Right ventricle myocardium superior (tissue), 1 donor: Measurements from ENCODE around the gene DCBLD1. TPM values are rescaled to one million over a fixed set of nuclear protein-coding genes. Genes with fewer than 3 reads are reported as not detected.
"Not testable (repeated sequence)": the region's sequence is repeated elsewhere in the genome, so short reads cannot be mapped to it uniquely, and the experiment has no call there.

Source experiments
- ATAC-seq: fragments of 200-7000 bp; cut with Tn5 transposase; one replicate; pipeline ENCODE4 v1.9.1; 2020; ENCODE audit warnings: mild to moderate bottlenecking; ENCODE audit not compliant: poor library complexity
- DNase-seq: peaks from one replicate; pipeline ENCODE4 v3.0.0-alpha.2; 2020
- intact Hi-C: fragments of 100-400 bp; cut with DNase I; formaldehyde crosslinking; loops from one replicate; pipeline ENCODE4 v1.11.2; 2022
- total RNA-seq: library from RNA; stranded (reverse); fragmentation: NEBNext Ultra II Directional; extraction: Animal tissue kit (Norgen Biotek cat#: 25700); gene quantifications from one replicate; pipeline ENCODE4 v1.2.1, GENCODE V29; 2021
- donor health status: DM: no; HTN: yes; CAD: no; lungs with severe emphysema.

DCBLD1 gene
- total RNA-seq, 1 donor from 2014 or later, result 6.7 TPM

GRCh38 chr6:117514655-117515054 lies 32.2 kb downstream of the DCBLD1 start:
- ATAC-seq (no peak), DNase-seq (no peak)
- intact Hi-C loops, result no loop called here

- intact Hi-C loops, result no loop called here
- DNase-seq (no peak), ATAC-seq (no peak)
Observed at GRCh38 chr6:117515326-117515725, 32.9 kb downstream of the DCBLD1 start.

- ATAC-seq, intact Hi-C loops: not testable (repeated sequence)
Observed at GRCh38 chr6:117517995-117518394, 35.5 kb downstream of the DCBLD1 start.

GRCh38 chr6:117518870-117519269 lies 36.4 kb downstream of the DCBLD1 start:
- intact Hi-C loops, result no loop called here
- ATAC-seq (no peak), DNase-seq (no peak)

More at GRCh38 chr6:117517995-117518394, 35.5 kb downstream of the DCBLD1 start:
- DNase-seq, result not testable (repeated sequence)

GRCh38 chr6:117520603-117521395 lies 38.3 kb downstream of the DCBLD1 start:
- DNase-seq (no peak), ATAC-seq (no peak)
- intact Hi-C loops, result no loop called here

GRCh38 chr6:117521791-117522502 lies 39.5 kb downstream of the DCBLD1 start:
- no peak for ATAC-seq
- intact Hi-C loops, result no loop called here
- DNase-seq, result no peak

- ATAC-seq (no peak), DNase-seq (no peak)
- intact Hi-C loops, result no loop called here
Observed at GRCh38 chr6:117525607-117526006, 43.1 kb downstream of the DCBLD1 start.

DNA sequence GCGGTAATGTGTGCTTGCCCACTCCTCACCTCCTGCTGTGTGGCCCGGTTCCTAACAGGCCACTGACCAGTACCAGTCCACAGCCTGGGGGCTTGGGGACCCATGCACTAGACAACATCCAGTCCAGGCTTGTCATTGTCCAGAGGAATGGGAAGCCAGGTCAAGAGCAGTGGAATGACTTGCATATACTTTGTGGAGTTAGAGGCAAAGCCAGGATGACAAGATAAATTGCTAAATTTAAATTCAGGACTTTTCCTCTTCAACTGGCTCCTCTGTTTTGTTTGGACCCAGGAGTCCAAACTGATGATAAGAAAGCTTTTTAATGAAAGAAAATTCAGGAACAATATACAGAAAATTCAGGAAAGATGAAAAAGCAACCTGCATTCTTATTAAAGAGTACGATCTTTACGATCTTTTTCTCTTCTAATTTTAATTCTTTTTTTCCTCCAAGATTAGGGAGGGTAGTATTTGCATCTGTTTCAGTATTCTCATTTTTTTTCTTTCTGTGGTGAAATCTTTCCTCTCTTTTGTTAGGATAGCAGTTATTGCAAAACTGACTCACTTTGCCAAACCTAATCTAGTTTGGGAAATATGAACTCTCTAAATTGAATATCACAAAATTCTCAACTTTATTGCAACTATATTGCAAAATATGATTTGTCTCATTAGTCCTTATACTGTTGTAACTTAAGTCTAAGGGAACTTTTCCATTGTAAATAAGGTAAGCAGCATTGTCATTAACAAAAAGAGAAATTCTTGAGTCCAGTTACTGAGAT lies 48.2 kb downstream of the DCBLD1 start:
- intact Hi-C loops, result no loop called here
- ATAC-seq, result no peak

GRCh38 chr6:117531346-117531745 lies 48.9 kb downstream of the DCBLD1 start:
- no peak for DNase-seq
- ATAC-seq, result no peak
- intact Hi-C loops, result no loop called here

More for the DNA sequence above, 48.2 kb downstream of the DCBLD1 start:
- no peak for DNase-seq

- ATAC-seq (no peak), DNase-seq (no peak)
- intact Hi-C loops, result no loop called here
Observed at GRCh38 chr6:117531809-117532725, 49.6 kb downstream of the DCBLD1 start.

DNA sequence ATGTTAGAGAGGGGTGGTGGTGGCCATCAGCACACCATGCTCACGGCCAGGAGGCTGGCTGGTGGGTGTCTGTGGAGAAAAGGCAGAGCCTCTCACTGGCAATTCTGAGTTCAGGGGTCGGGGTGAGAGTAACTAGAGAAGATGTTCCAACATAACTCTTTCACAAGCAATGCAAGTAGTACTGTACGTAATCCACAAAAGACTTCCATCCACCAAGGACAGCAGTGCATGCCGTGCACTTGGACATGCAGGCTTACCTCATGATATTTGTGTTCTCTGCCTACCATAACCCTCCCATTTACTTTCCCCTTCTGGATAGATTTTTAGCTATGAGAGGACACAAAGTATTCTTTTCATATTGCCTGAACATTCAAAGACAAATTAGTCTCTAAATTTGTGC lies 51.3 kb downstream of the DCBLD1 start:
- ATAC-seq, result no peak
- intact Hi-C loops, result no loop called here
- DNase-seq, result no peak

GRCh38 chr6:117534974-117535373 lies 52.5 kb downstream of the DCBLD1 start:
- DNase-seq (no peak), ATAC-seq (peak; percentile 65)
- intact Hi-C loops, result no loop called here

DNA sequence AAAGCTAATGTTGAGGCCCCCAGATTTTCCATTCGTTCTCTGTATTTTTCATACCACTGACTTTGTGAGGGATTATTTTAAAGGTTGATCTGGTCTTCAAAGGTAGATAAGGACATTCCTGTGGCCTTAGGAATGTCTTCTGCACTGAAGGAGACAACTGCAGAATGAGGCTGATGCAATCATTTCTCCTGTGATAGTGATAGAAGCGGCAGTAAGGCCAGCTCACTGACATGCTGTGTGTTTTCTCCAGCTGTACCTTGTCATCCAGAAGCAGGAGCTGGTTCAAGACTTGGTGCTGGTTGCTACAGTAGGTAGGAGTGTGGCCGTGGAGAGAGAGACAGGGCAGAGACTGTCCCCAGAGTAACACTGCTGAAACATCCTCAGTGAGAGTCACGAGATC lies 53.8 kb downstream of the DCBLD1 start:
- intact Hi-C loops, result no loop called here
- ATAC-seq (no peak), DNase-seq (no peak)

- intact Hi-C loops, result no loop called here
- no peak for ATAC-seq
- no peak for DNase-seq
Observed at GRCh38 chr6:117538615-117539014, 56.1 kb downstream of the DCBLD1 start.

DNA sequence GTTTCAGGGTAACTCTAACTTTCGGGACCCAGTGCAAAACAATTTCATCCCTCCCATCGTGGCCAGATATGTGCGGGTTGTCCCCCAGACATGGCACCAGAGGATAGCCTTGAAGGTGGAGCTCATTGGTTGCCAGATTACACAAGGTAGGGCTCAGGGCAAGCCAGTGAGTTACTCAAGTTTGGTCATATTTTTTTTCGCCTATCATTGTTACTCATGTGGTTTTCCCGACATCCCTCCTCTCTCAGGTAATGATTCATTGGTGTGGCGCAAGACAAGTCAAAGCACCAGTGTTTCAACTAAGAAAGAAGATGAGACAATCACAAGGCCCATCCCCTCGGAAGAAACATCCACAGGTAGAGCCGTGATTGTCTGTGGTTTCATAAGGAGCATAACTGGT lies 58.2 kb downstream of the DCBLD1 start:
- DNase-seq (no peak), ATAC-seq (no peak)
- intact Hi-C loops, result no loop called here

DNA sequence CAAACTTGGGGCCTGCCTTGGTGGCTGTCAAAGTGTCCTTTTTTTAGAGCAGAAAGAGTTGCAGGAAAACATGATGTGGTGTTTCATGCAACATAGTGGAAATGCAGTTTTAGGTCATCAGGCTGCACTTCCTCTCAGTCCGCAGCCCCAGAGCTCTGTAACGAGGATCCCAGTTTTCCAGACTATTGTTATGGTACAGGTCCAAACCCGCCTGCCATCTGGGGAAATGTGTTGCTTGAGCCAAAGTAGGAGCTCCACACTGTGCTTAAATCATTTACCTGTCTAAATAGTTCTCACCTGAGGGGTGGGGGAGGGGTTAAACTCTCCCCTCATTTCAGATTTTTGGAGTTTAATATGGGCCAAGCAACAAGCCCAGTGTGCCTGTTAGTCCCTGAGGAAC lies 60.0 kb downstream of the DCBLD1 start:
- ATAC-seq (no peak), DNase-seq (no peak)
- intact Hi-C loops, result no loop called here

DNA sequence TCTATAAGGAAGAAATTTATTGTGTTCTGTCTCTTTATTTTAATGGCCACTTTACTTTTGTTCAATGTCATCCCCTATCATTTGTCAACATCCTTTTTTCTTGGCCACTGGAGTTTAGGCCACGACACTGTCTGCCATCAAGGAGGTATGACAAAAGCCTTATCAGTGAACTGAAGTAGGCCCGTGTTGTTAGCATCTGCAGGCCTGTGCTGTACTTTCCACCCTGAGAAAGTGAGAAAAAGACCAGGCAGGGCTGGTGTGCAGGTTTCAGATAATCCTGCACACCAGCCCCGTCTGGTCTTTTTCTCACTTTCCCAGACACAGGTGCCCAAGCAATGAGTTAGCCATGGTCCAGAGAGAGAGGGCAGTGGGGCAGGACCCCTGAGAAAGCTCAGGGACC lies 62.2 kb downstream of the DCBLD1 start:
- intact Hi-C loops, result no loop called here
- ATAC-seq (no peak), DNase-seq (no peak)

DNA sequence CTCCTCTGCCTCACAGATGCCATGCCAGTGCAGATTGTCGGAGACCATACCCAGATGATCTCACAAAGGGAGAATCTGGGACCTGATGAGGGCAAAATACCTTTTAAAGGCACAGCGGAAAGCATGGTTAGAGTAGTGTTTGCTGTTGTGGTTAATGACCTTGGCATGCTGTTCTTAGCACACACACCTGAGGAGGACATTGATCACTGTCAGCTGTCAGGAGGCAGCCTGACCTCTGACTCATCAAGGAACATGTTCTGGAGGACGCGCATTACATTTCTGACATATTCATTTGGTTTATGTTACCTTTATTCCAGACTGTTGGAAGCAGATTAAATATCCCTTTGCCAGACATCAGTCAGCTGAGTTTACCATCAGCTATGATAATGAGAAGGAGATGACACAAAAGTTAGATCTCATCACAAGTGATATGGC lies 62.7 kb downstream of the DCBLD1 start:
- intact Hi-C loops, result no loop called here
- no peak for DNase-seq
- no peak for ATAC-seq
